ENCODE measurements around the gene BABAM2.

DNA sequence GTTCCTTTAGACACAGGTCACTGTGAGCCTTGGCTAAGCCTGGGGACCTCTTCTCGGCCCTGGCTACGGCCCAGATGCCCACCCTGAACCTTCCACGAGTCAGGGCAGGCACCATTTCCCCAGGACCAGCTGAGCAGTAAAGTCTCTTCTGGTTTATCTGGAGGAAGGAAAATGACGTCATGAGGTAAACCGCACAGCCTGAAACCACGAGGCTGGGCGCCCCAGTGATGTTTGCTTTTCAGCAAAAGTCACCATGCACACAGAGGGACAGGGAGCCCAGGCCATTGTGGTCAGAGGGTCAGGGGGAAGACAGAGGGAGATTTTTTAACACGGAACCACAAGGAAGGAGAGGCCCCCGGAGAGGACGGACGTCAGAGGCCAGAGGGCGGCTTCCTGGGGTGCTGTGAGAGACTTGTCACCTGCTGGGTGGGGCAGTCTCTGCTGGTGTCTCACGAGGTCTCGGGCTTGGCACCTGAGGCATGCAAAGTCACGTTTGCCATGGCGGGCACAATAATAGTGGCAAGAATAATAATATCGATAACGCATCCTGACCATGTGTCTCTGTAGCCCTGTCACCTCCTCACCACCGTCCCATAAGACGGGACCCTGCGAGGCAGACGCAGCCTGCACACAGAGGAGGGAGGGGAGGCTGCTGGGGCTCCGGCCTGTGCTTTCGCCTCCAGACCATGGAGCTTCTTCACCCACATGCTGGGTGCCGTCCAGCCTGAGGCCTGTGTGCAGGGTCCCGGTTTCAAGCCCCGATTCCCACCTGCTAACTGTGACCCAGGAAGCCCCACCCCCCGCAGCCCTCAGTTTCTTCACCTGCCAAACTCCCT lies 468.9 kb downstream of the BABAM2 start:
- TF ChIP-seq, protein P1, sequence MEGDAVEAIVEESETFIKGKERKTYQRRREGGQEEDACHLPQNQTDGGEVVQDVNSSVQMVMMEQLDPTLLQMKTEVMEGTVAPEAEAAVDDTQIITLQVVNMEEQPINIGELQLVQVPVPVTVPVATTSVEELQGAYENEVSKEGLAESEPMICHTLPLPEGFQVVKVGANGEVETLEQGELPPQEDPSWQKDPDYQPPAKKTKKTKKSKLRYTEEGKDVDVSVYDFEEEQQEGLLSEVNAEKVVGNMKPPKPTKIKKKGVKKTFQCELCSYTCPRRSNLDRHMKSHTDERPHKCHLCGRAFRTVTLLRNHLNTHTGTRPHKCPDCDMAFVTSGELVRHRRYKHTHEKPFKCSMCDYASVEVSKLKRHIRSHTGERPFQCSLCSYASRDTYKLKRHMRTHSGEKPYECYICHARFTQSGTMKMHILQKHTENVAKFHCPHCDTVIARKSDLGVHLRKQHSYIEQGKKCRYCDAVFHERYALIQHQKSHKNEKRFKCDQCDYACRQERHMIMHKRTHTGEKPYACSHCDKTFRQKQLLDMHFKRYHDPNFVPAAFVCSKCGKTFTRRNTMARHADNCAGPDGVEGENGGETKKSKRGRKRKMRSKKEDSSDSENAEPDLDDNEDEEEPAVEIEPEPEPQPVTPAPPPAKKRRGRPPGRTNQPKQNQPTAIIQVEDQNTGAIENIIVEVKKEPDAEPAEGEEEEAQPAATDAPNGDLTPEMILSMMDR (conservative IDR thresholded peaks at IDR 0.05; ENCODE audit: low read depth, low read length): no peak
- no peak for TF ChIP-seq EZH2 (IDR thresholded peaks at IDR 0.05; ENCODE audit: low read length, unreplicated experiment)

Measured in PC-3 (cell line).